OCI-LY7 (cell line): Measurements from ENCODE around the gene RPS21. TPM values are rescaled to one million over a fixed set of nuclear protein-coding genes. Genes with fewer than 3 reads are reported as not detected.

Experiments
- BruUV-seq: library from RNA; stranded (reverse); fragments of 400-500 nt; replicated peaks from 2 replicates; lab custom pipeline; 2021; lab: Mats Ljungman, UMichigan
- CTCF ChIA-PET: fragments of 300-600 bp; sonication (Branson Sonifier 250); formaldehyde crosslinking; loops from one replicate; lab custom pipeline; 2022; ENCODE audit warnings: antibody characterized with exemption; ENCODE audit not compliant: unreplicated experiment; lab: Charles Lee
- POLR2A ChIA-PET: fragments of 300-600 bp; sonication (Branson Sonifier 250); formaldehyde crosslinking; loops from one replicate; lab custom pipeline; 2022; ENCODE audit warnings: antibody characterized with exemption; lab: Charles Lee
- DNase-seq: peaks from one replicate; pipeline ENCODE4 v3.0.0-alpha.2; 2015; ENCODE audit warnings: low spot score
- H2AFZ ChIP-seq: fragments of 200-600 bp; sonication (generic), shearing (Covaris generic); 2 replicates; pipeline ENCODE4 v1.6.1; 2014; ENCODE audit warnings: mild to moderate bottlenecking, antibody characterized with exemption, low read length, moderate library complexity
- H3K27ac ChIP-seq: fragments of 200-600 bp; sonication (generic); 2 replicates; pipeline ENCODE4 v1.5.1; 2014; ENCODE audit warnings: mixed run types, low read depth, mild to moderate bottlenecking, moderate library complexity, low read length, inconsistent platforms; ENCODE audit not compliant: poor library complexity, severe bottlenecking
- H3K36me3 ChIP-seq: fragments of 200-600 bp; sonication (generic); 2 replicates; pipeline ENCODE4 v1.6.1; 2014; ENCODE audit warnings: mild to moderate bottlenecking, antibody characterized with exemption, low read length, moderate library complexity, mixed read lengths; ENCODE audit not compliant: insufficient read depth
- H3K4me1 ChIP-seq: fragments of 200-600 bp; sonication (generic); 2 replicates; pipeline ENCODE4 v1.5.1; 2014; ENCODE audit warnings: mild to moderate bottlenecking, low read length; ENCODE audit not compliant: insufficient read depth, poor library complexity, severe bottlenecking
- H3K4me2 ChIP-seq: fragments of 200-600 bp; sonication (generic); 2 replicates; pipeline ENCODE4 v1.6.1; 2014; ENCODE audit warnings: mild to moderate bottlenecking, low read length
- H3K4me3 ChIP-seq: fragments of 200-600 bp; sonication (generic); 2 replicates; pipeline ENCODE4 v1.5.1; 2014; ENCODE audit warnings: mild to moderate bottlenecking, low read depth, low read length; ENCODE audit not compliant: poor library complexity, severe bottlenecking
- H3K79me2 ChIP-seq: fragments of 200-600 bp; sonication (generic); 2 replicates; pipeline ENCODE4 v1.6.1; 2016; ENCODE audit warnings: low read depth, mild to moderate bottlenecking, low read length, moderate library complexity, mixed read lengths; ENCODE audit not compliant: insufficient read depth
- H3K9me2 ChIP-seq: fragments of 200-600 bp; sonication (generic); 2 replicates; pipeline ENCODE4 v1.6.1; 2016; ENCODE audit warnings: mild to moderate bottlenecking, low read length, mixed read lengths; ENCODE audit not compliant: insufficient read depth
- H3K9me3 ChIP-seq: fragments of 200-600 bp; sonication (generic); 2 replicates; pipeline ENCODE4 v1.6.1; 2014; ENCODE audit warnings: mild to moderate bottlenecking, mixed run types, low read length, mixed read lengths
- H4K20me1 ChIP-seq: fragments of 200-600 bp; sonication (generic); 2 replicates; pipeline ENCODE4 v1.6.1; 2014; ENCODE audit warnings: mild to moderate bottlenecking, antibody characterized with exemption, low read length, moderate library complexity, mixed read lengths; ENCODE audit not compliant: insufficient read depth
- EZH2phosphoT487 ChIP-seq: fragments of 200-600 bp; sonication (generic); IDR thresholded peaks from 2 replicates; pipeline ENCODE4 v1.6.1; 2018; ENCODE audit warnings: low read depth, borderline replicate concordance, mild to moderate bottlenecking, mixed run types, antibody characterized with exemption, low read length, moderate library complexity, mixed read lengths
- intact Hi-C: fragments of 100-400 bp; cut with micrococcal nuclease; formaldehyde crosslinking; loops from one replicate; pipeline ENCODE4 v1.10.0; 2022; ENCODE audit not compliant: unreplicated experiment
- total RNA-seq, 2 experiments: library from RNA; depleted of rRNA in 1 of 2; stranded (reverse); fragments of >200 nt in 1 of 2; shearing (Covaris generic) in 1 of 2; gene quantifications; 2 replicates each; pipeline ENCODE4 v1.2.3, GENCODE V29; 2014 to 2022
- TF ChIP-seq, protein P1 (sequence below): fragments of 200-600 bp; sonication (generic); conservative IDR thresholded peaks from 2 replicates; pipeline ENCODE4 v1.5.1; 2014; ENCODE audit warnings: mild to moderate bottlenecking, antibody characterized with exemption, low read length, moderate library complexity, mixed read lengths

Gene RPS21
- total RNA-seq, 2 experiments from 2014 or later = 2,571 to 3,376 TPM

GRCh38 chr20:62387933-62388635 is 1.2 kb downstream of the RPS21 start:
- TF ChIP-seq, protein P1, sequence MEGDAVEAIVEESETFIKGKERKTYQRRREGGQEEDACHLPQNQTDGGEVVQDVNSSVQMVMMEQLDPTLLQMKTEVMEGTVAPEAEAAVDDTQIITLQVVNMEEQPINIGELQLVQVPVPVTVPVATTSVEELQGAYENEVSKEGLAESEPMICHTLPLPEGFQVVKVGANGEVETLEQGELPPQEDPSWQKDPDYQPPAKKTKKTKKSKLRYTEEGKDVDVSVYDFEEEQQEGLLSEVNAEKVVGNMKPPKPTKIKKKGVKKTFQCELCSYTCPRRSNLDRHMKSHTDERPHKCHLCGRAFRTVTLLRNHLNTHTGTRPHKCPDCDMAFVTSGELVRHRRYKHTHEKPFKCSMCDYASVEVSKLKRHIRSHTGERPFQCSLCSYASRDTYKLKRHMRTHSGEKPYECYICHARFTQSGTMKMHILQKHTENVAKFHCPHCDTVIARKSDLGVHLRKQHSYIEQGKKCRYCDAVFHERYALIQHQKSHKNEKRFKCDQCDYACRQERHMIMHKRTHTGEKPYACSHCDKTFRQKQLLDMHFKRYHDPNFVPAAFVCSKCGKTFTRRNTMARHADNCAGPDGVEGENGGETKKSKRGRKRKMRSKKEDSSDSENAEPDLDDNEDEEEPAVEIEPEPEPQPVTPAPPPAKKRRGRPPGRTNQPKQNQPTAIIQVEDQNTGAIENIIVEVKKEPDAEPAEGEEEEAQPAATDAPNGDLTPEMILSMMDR = no peak
- no peak for TF ChIP-seq EZH2phosphoT487
- intact Hi-C loops = loop anchor here (2.0 to 5.0 kb wide), 2 partner anchors 19 to 51 kb away; partner anchors contain the start of gene CABLES2
- peaks cover 51% of the 10 kb centered on the region for H3K79me2 ChIP-seq
- peak overlapping the region; percentile 72 for H3K27ac ChIP-seq
- H3K9me3 ChIP-seq = no peaks in the 10 kb centered on the region
- ChIA-PET CTCF (interaction anchor here (0.7 kb wide), 1 partner anchor 29 kb away, joined by 3 read pairs; no protein-coding TSS in a partner anchor), POLR2A (interaction anchor here (0.6 kb wide), 1 partner anchor 191 kb away, joined by 3 read pairs; no protein-coding TSS in a partner anchor)
- no TSS peak for BruUV-seq
- peaks cover 36% of the 10 kb centered on the region for H3K4me1 ChIP-seq
- no peak overlapping the region for H2AFZ ChIP-seq
- peaks cover 60% of the 10 kb centered on the region for H3K36me3 ChIP-seq
- DNase-seq = no peak
- H4K20me1 ChIP-seq = peaks cover 25% of the 10 kb centered on the region
- no peaks in the 10 kb centered on the region for H3K9me2 ChIP-seq
- peak overlapping the region; percentile 95 for H3K4me2 ChIP-seq
- H3K4me3 ChIP-seq = peak overlapping the region; percentile 100

DNA sequence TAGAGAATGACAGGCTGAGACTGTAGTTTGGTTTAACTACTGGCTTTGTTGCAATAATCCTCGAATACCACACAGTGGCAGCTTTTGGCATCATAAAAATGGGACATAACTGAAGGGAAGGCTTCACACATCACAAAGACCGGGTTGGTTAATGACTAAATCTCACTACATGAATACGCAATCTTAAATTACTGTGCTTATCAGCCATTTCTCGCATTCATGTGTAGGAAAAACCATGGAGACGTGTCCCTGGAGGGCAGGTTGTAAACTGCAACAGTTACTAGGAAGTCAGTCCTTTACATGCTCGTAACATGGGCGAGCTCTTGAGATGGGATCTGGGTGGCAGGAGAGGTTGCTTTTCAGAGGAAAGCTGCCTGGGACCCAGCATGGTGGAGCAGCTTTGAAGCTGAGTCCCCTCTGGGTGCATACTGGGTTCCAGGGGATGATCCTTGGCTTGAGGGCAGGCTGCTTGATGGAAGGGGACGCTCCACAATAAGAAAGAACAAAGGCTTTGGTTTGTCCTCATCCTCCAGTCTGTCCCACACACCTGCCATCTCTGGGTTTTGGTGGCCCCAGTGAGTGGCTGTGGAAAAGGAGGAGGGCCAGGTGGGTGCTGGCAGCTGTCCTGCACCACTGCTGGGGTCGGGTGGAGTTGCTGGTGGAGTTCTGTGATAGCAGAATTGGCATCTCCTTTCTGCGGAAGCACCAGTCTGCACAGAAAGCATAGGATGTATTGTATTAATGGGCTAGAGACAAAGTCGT is 2.1 kb downstream of the RPS21 start:
- Histone ChIP-seq H3K27ac (peak overlapping the region; percentile 72), H3K4me2 (peak overlapping the region; percentile 95), H4K20me1 (peaks cover 25% of the 10 kb centered on the region), H3K9me2 (no peaks in the 10 kb centered on the region), H3K36me3 (peaks cover 62% of the 10 kb centered on the region), H3K79me2 (peaks cover 51% of the 10 kb centered on the region), H3K4me1 (peaks cover 32% of the 10 kb centered on the region), H2AFZ (no peak overlapping the region), H3K4me3 (peak overlapping the region; percentile 100), H3K9me3 (no peaks in the 10 kb centered on the region)
- ChIA-PET POLR2A (interaction anchor here (1.0 kb wide), 1 partner anchor 10 kb away, joined by 4 read pairs; no protein-coding TSS in a partner anchor), CTCF (no interaction called here)
- BruUV-seq = no TSS peak
- no peak for TF ChIP-seq EZH2phosphoT487
- TF ChIP-seq, protein P1 = peak; percentile 55
- peak; percentile 29 for DNase-seq
- intact Hi-C loops = loop anchor here (5.0 kb wide), 1 partner anchor 52 kb away; no protein-coding TSS in a partner anchor
